ENCODE data around the gene NOTUM. TPM values are rescaled to one million over a fixed set of nuclear protein-coding genes. Genes with fewer than 3 reads are reported as not detected.
"Not testable (repeated sequence)": the region's sequence is repeated elsewhere in the genome, so short reads cannot be mapped to it uniquely, and the experiment has no call there.

The NOTUM gene
- polyA plus RNA-seq, 1 experiment: 0.06 TPM

DNA sequence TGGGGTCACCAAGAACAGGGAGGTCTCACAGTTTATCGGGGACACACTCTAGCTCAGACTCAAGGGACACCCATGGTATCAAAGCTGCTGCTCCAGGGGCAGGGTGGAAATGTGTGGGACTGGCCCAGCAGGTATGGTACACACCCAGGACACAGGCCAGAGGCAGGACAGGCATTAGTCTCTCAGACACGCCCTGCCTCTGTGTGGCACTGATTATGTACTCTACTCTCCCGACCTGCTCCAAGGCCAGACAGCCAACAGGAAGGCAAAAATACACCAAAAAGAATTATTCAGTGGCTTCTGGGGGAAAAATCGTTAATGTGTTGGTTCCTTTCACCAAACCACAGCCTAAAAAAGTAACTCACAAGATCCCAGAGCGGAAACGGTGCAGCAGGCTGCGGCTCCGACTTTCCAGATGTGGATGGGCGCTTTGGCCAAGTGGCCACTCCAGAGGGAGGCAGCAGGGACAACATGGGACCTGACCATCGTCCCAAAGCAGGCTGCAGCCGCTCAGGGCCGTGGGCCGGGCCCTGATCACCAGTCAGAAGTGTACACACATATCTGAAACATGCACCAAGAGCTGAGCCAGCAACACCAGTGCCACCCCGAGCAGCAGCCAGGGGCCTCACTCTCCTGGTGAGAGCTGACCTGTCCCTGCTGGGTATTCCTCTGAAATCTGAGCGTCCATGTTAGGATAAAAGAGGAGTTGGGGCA is 42.0 kb downstream of the NOTUM start:
- no peaks in the 10 kb centered on the region for H3K27me3 ChIP-seq (ENCODE audit: control insufficient read depth, insufficient read depth, low read length)
- DNase-seq (ENCODE audit: low read depth): no peak
- peaks cover 35% of the 10 kb centered on the region for H3K36me3 ChIP-seq (ENCODE audit: control insufficient read depth, insufficient read depth, low read length)
- TF ChIP-seq, protein P1, sequence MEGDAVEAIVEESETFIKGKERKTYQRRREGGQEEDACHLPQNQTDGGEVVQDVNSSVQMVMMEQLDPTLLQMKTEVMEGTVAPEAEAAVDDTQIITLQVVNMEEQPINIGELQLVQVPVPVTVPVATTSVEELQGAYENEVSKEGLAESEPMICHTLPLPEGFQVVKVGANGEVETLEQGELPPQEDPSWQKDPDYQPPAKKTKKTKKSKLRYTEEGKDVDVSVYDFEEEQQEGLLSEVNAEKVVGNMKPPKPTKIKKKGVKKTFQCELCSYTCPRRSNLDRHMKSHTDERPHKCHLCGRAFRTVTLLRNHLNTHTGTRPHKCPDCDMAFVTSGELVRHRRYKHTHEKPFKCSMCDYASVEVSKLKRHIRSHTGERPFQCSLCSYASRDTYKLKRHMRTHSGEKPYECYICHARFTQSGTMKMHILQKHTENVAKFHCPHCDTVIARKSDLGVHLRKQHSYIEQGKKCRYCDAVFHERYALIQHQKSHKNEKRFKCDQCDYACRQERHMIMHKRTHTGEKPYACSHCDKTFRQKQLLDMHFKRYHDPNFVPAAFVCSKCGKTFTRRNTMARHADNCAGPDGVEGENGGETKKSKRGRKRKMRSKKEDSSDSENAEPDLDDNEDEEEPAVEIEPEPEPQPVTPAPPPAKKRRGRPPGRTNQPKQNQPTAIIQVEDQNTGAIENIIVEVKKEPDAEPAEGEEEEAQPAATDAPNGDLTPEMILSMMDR (IDR thresholded peaks at IDR 0.05; ENCODE audit: insufficient read depth, low read depth, low read length): no peak
- H3K4me3 ChIP-seq (ENCODE audit: low read depth, low read length): no peak overlapping the region
- ChIA-PET CTCF (no interaction called here), POLR2A (no interaction called here)

DNA sequence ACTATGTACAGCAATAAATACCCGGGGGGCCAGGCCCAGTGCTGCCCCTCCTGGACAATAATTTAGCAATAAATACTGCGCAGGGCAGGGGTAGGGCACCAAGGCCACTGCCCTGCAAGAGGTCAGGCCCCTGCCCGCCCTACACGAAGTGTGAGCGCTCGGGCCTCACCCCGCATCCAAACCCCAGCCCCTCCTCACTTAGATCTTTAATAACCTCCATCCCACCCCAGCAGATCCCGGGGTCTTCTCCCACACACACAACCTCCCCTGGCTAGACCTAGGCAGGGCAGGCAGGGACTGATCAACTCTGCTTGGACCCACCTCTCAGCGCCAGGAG is 42.7 kb downstream of the NOTUM start:
- POLR2A ChIA-PET; H3K27me3 ChIP-seq (ENCODE audit: control insufficient read depth, insufficient read depth, low read length); H3K4me3 ChIP-seq (ENCODE audit: low read depth, low read length); DNase-seq (ENCODE audit: low read depth): not testable (repeated sequence)
- peaks cover 42% of the 10 kb centered on the region for H3K36me3 ChIP-seq (ENCODE audit: control insufficient read depth, insufficient read depth, low read length)
- CTCF ChIA-PET: interaction anchor here (1.3 kb wide), 1 partner anchor 8 kb away, joined by 3 read pairs; no protein-coding TSS in a partner anchor

DNA sequence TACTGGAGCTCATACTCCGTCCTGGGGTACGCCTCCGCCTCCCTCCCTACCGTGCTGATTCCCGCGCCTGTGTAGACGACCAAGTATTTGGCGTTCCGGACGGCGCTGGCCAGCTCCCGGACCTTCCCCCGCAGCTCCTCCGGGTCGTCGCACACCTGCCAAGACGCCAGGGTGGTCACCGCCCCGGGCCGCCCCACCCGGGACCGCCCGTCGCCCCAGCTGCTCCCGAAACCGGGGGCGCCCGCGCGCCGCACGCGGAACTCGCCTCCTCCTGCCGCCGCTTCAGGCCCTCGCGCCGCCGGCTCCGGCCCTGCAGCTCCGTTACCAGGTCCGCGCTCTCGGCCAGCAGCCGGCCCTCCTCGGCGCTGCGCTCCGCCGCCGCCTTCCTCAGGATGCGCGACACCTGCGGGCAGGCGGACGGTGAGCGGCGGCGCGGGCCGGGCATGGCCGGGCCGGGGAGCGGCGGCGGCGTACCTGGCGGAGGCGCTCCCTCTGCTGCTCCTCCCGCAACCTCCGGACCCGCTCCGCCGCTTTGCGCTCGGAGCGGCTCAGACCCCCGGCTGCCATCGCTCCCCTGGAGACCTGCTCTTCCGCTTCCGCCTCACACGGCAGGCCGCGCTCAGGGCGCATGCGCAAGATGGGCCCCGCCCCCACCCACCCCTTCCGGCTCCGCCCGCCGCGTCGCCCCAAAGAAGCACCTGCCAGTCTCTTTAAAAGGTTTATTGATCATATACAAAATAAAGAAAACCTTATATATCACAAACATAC is 43.2 kb downstream of the NOTUM start, which contains the start of gene SIRT7:
Gene SIRT7 (minus strand): TSS at position 612 of the 768 bp plus-strand sequence. CDS start 45 bp downstream, at position 567.
- Histone ChIP-seq H3K36me3 (ENCODE audit: control insufficient read depth, insufficient read depth, low read length) (peaks cover 44% of the 10 kb centered on the region), H3K27me3 (ENCODE audit: control insufficient read depth, insufficient read depth, low read length) (no peaks in the 10 kb centered on the region), H3K4me3 (ENCODE audit: low read depth, low read length) (peak within 1 kb of the TSS; percentile 59)
- TF ChIP-seq, protein P1 (IDR thresholded peaks at IDR 0.05; ENCODE audit: insufficient read depth, low read depth, low read length): no peak
- CTCF ChIA-PET: interaction anchor here (0.5 to 1.3 kb wide), 4 partner anchors 8 to 242 kb away, joined by 3 read pairs; no protein-coding TSS in a partner anchor
- POLR2A ChIA-PET: interaction anchor here (0.5 kb wide), 1 partner anchor 26 kb away, joined by 3 read pairs; no protein-coding TSS in a partner anchor
- no peak for DNase-seq (ENCODE audit: low read depth)

DNA sequence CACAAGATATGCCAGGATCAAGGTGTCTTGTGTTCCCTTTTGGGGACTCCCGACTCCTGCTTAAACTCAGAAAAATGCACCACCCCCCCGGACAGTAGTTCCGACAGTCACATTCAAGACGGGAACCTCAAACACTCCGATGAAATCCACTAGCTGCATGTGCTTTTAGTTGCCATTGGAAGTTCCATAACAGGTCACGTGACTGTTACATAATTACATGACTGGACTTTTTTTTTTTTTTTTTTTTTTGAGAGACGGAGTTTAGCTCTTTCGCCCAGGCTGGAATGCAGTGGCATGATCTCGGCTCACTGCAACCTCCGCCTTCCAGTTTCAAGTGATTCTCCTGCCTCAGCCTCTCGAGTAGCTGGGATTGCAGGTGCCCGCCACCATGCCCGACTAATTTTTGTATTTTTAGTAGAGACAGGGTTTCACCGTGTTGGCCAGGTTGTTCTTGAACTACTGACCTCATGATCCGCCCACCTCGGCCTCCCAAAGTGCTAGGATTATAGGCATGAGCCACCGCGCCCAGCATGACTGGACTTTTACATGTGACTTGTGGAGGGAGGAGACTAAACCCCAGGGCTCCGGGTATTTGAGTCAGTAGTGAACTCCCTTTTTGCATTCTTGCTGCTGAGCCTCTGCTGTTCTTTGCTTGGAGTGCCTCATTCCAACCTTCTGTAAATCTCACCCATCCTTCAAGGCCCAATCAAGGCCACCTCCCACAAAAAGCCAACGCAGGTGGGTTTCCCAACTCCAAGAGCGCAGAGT is 44.6 kb downstream of the NOTUM start:
- CTCF ChIA-PET: interaction anchor here (1.2 kb wide), 1 partner anchor 241 kb away, joined by 3 read pairs; no protein-coding TSS in a partner anchor
- Histone ChIP-seq H3K27me3 (ENCODE audit: control insufficient read depth, insufficient read depth, low read length) (no peaks in the 10 kb centered on the region), H3K4me3 (ENCODE audit: low read depth, low read length) (peak overlapping the region; percentile 59), H3K36me3 (ENCODE audit: control insufficient read depth, insufficient read depth, low read length) (peaks cover 45% of the 10 kb centered on the region)
- POLR2A ChIA-PET: no interaction called here
- TF ChIP-seq, protein P1 (IDR thresholded peaks at IDR 0.05; ENCODE audit: insufficient read depth, low read depth, low read length): no peak
- DNase-seq (ENCODE audit: low read depth): no peak

DNA sequence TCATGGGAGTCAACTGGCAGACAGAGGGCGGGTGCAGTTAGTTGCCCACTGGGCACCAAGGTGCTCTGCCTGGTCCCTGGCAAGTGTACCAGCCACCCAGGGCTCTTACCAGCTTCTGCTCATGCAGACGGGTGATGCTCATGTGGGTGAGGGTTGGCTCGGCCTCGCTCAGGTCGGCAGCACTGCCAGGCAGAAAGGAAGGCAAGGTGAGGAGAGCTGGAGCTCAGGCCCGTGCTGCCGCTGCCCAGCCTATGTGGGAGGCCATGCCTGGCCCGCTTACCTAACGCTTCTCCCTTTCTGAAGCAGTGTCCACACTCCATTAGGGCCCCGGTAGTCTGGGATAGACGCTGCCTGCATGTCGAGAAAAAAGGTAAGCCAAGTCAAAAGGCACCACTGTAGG is 45.7 kb downstream of the NOTUM start:
- TF ChIP-seq, protein P1 (IDR thresholded peaks at IDR 0.05; ENCODE audit: insufficient read depth, low read depth, low read length): no peak
- POLR2A ChIA-PET: no interaction called here
- no peak overlapping the region for H3K4me3 ChIP-seq (ENCODE audit: low read depth, low read length)
- no peak for DNase-seq (ENCODE audit: low read depth)
- CTCF ChIA-PET: no interaction called here
- H3K36me3 ChIP-seq (ENCODE audit: control insufficient read depth, insufficient read depth, low read length): peaks cover 36% of the 10 kb centered on the region
- no peaks in the 10 kb centered on the region for H3K27me3 ChIP-seq (ENCODE audit: control insufficient read depth, insufficient read depth, low read length)

All from BJ (cell line).